Stimulated activated CD4-positive, alpha-beta T cell treated with anti-CD3 and anti-CD28 coated beads, Interleukin-1b, Interleukin-23, amount 100 ng/mL, for 48 hours (primary cell): Measurements from ENCODE around the gene LRP6.
"Not testable (repeated sequence)": the region's sequence is repeated elsewhere in the genome, so short reads cannot be mapped to it uniquely, and the experiment has no call there.

Experiments used
- DNase-seq: peaks from one replicate; pipeline ENCODE4 v3.0.0-alpha.2; 2020

LRP6 gene

DNA sequence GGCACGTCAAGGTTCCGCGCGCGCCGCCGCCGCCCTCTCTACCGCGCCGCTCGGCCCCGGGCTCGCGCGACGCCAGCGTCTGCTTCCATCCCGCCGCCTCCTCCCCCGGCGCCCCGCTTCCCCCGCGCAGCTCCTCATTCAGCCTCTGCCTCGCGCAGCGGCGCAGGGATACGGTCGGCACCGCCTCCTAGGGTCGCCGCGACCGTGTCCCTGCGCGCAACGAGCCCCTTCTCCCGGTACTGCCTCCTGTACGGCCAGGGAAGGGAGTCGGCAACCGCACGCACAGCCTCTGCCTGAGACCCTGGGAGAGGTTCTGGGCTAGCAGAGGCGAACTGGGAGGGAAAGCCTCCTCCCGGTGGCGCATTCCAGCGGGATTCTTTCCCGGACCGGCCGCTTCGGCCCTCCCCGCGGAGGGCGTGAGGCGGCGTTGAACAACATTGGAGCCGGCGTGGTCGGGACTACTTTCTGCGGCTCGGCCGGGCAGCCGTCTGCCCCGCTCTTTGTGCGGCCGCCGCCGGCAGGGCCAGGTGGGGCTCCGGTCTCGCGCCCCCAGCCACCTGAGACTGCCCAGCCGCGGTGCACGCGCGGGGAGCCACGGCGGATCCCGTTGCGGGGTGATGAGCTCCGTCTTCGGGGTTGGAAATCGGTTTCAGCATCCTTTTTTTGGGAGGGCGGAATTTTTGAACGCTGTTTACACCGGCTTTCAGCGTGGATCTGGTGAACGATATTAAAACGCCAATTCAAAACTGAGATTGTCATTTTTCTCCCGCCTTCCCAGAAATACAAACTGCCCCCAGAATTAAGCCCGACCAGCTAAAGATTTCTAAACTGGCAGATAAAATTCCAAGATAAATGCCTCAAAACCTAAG lies at the start of gene LRP6:
LRP6 (minus strand) TSS at position 172 of the 869 bp plus-strand sequence. CDS start 309 bp downstream, outside the sequence.
- DNase-seq, result peak; percentile 83

DNA sequence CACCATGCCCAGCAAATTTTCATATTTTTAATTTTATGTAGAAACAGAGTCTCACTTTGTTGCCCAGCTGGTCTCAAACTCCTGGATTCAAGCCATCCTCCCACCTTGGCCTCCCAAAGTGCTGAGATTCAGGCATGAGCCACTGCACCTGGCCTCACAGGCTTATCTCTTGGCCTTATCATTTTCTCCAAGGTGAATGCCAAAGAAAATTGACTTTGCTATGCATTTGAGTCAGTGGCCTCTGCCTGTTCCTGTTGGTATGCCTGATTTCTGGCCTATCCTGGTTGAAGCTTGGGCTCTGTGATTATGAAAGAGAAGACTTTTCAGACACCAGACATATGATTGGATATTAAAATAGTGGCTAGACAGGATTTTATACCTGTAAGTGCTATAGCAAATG lies 49.0 kb upstream of the LRP6 start:
- no peak for DNase-seq

DNA sequence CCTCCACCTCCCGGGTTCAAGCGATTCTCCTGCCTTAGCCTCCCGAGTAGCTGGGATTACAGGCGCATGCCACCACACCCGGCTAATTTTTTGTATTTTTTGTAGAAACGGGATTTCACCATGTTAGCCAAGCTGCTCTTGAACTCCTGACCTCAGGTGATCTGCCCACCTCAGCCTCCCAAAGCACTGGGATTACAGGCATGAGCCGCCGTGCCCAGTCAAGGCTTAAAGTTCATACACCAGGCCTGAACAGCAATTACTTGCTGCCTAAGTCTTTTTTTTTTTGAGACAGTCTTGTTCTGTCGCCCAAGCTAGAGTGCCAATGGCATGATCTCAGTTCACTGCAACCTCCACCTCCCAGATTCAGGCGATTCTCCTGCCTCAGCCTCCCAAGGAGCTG lies 43.9 kb upstream of the LRP6 start:
- not testable (repeated sequence) for DNase-seq

DNA sequence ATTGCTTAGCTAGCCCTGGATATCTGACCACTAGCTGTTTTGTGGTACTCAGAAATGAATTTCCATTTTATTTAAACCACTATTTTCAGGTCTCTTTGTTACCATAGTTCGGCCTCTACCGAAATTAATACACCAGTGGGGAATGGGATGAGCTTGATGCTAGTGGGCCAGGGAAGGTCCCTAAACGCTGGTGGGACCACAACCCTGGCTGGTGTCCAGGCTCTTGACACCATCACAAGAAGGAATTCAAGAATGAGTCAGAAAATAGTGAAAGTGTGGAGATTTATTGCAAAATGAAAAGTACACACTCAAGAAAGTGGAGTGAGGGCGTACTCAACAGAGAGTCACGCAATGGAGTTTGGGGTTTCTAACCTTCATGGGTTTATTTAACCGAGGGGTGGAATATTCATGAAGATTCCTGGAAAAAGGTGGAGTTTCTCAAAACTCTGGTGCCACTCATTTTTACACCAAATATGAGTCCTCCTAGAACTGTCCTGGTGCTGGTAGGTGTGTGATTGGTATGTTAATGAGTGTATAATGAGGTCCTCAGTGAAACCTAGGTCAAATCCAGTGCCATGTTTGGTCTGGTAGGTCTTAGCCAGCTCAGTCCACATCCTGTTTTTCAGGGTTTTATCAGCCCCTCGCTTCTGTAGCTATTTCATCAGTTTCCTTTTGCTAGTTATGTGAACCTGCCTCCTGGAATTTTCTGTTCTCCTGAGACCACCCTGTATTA lies 38.9 kb upstream of the LRP6 start:
- no peak for DNase-seq

GRCh38 chr12:12302976-12303375 lies 36.1 kb upstream of the LRP6 start:
- DNase-seq, result no peak

- no peak for DNase-seq
These were observed 34.3 kb upstream of the LRP6 start for GRCh38 chr12:12301122-12301521.

GRCh38 chr12:12297201-12297830 lies 30.5 kb upstream of the LRP6 start:
- DNase-seq, result no peak

GRCh38 chr12:12294215-12295005 lies 27.6 kb upstream of the LRP6 start:
- DNase-seq, result no peak

- no peak for DNase-seq
These were observed 23.4 kb upstream of the LRP6 start for GRCh38 chr12:12290206-12290605.

- no peak for DNase-seq
These were observed 19.6 kb upstream of the LRP6 start for GRCh38 chr12:12286441-12286840.

GRCh38 chr12:12282761-12283425 lies 16.0 kb upstream of the LRP6 start:
- DNase-seq, result no peak

GRCh38 chr12:12282202-12282601 lies 15.4 kb upstream of the LRP6 start:
- DNase-seq, result no peak

DNA sequence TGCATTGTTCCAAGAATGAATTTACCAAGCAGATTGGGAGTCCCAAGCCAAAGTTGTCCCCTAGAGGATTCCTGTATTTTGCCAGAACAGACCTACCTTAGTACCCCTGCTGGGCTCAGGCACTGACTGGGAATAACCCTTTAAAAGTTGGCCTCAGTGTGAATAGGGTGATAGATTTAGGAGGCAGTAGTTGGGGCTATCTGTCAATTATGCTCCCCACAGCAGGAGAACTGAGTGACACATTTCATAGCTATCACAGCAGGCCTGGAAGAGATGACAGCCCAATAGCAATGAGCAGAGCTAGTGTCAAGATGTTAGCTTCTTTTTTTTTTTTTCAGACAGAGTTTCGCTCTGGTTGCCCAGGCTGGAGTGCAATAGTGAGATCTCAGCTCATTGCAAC lies 14.3 kb upstream of the LRP6 start:
- no peak for DNase-seq

DNA sequence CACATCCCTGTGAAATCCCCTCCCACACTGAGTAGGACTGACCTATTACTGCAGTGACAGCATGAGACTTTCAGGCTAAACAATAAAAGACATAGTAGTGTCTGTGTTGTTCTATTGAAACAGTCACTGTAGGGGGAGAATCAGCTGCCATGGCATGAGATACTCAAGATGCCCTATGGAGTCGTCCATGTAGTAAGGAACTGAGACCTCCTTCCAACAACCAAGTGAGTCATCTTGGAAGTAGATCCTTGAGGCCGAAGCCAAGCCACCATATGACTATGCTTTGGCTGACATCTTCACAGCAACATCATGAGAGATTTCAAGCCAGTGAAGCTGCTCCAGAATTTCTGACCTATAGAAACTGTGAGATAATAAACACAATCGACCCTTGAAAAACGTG lies 12.1 kb upstream of the LRP6 start:
- DNase-seq, result no peak

DNA sequence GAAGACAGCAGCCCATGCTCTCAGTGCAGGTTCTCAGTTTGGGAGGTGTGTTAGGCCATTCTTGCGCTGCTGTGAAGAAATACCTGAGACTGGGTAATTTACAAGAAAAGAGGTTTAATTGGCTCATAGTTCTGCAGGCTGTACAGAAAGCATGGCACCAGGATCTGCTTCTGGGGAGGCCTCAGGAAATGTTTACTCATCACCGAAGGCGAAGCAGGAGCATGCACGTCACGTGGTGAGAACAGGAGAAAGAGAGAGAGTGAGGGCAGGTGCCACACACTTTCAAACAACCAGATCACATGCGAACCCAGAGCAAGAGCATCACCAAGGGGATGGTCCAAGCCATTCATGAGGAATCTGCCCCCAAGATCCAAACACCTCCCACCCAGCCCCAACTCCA lies 9.0 kb upstream of the LRP6 start:
- DNase-seq, result no peak

DNA sequence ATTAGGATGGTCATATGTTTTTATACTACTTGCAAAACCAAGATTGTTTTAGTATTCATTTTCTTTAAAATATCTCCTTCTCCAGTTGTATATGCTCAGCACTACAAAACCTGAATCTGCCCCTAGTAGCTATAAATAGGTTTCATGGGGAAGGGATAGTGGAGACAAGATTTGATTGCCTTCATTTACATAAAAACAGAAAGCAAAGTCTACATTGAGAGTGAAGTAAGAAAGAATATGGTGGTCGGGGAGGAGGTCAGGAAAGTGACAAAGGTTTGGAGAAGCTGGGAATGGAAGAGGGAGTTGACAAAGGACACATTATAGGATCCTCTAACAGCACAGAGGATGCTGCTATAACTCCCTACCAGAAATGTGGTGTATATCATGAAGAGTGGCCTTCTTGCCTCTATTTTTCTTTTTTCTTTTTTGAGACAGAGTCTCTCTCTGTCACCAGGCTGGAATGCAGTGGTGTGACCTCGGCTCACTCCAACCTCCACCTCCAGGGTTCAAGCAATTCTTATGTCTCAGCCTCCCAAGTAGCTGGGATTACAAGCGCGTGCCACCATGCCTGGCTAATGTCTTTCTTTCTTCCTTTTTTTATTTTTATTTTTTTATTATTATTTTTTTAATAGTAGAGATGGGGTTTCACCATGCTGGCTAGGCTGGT lies 6.6 kb upstream of the LRP6 start:
- DNase-seq, result no peak

- no peak for DNase-seq
These were observed 6.0 kb upstream of the LRP6 start for GRCh38 chr12:12272869-12273268.

- no peak for DNase-seq
These were observed 3.4 kb upstream of the LRP6 start for GRCh38 chr12:12270226-12270625.

GRCh38 chr12:12267742-12268200 lies 927 bp upstream of the LRP6 start:
- DNase-seq, result no peak

- no peak for DNase-seq
These were observed 413 bp downstream of the LRP6 start for GRCh38 chr12:12266389-12266872.
